Trophoblast cell (in vitro differentiated cells and primary cell): Measurements from ENCODE around the gene SUPT20HL1.

Experiments used
- DNase-seq, 2 donors: peaks; one replicate each; pipeline ENCODE4 v3.0.0-alpha.2; 2016
- H2AFZ ChIP-seq: 2 replicates; pipeline ENCODE4 v1.6.1; 2013; ENCODE audit warnings: low read length, moderate library complexity, mild to moderate bottlenecking; ENCODE audit not compliant: insufficient read depth, poor library complexity
- H2AK5ac ChIP-seq: 2 replicates; pipeline ENCODE4 v1.6.1; 2013; ENCODE audit warnings: mild to moderate bottlenecking, low read length
- H2BK120ac ChIP-seq: 2 replicates; pipeline ENCODE4 v1.6.1; 2013; ENCODE audit warnings: low read length, mild to moderate bottlenecking, moderate library complexity; ENCODE audit not compliant: insufficient read depth, poor library complexity
- H2BK12ac ChIP-seq: 2 replicates; pipeline ENCODE4 v1.6.1; 2013; ENCODE audit warnings: mild to moderate bottlenecking, low read length, moderate library complexity
- H2BK5ac ChIP-seq: 2 replicates; pipeline ENCODE4 v1.6.1; 2013; ENCODE audit warnings: low read length, low read depth, moderate library complexity, mild to moderate bottlenecking; ENCODE audit not compliant: poor library complexity
- H3K14ac ChIP-seq: 2 replicates; pipeline ENCODE4 v1.6.1; 2013; ENCODE audit warnings: mild to moderate bottlenecking, low read length
- H3K18ac ChIP-seq: 2 replicates; pipeline ENCODE4 v1.6.1; 2013; ENCODE audit warnings: mild to moderate bottlenecking, low read length
- H3K23ac ChIP-seq: 2 replicates; pipeline ENCODE4 v1.6.1; 2013; ENCODE audit warnings: low read length
- H3K27ac ChIP-seq: 2 replicates; pipeline ENCODE4 v1.5.1; 2013; ENCODE audit warnings: low read depth, mild to moderate bottlenecking, inconsistent platforms, low read length, moderate library complexity
- H3K27me3 ChIP-seq: 2 replicates; pipeline ENCODE4 v1.6.1; 2013; ENCODE audit warnings: inconsistent platforms, mild to moderate bottlenecking, low read length, moderate library complexity; ENCODE audit not compliant: insufficient read depth
- H3K36me3 ChIP-seq, 2 experiments: 1 replicate in 1 of 2; 2 replicates in 1 of 2; pipeline ENCODE4 v1.6.1; 2013; ENCODE audit warnings: low read length in 2 of 2, mild to moderate bottlenecking in 2 of 2, moderate library complexity in 1 of 2; ENCODE audit not compliant: insufficient read depth in 2 of 2, control insufficient read depth in 1 of 2
- H3K4ac ChIP-seq: 2 replicates; pipeline ENCODE4 v1.6.1; 2013; ENCODE audit warnings: low read depth, mild to moderate bottlenecking, low read length, moderate library complexity
- H3K4me1 ChIP-seq, 2 experiments: 1 replicate in 1 of 2; 2 replicates in 1 of 2; pipeline ENCODE4 v1.6.1; 2013; ENCODE audit warnings: low read length in 2 of 2, mild to moderate bottlenecking in 2 of 2, moderate library complexity in 1 of 2; ENCODE audit not compliant: insufficient read depth in 2 of 2, control insufficient read depth in 1 of 2
- H3K4me2 ChIP-seq: 2 replicates; pipeline ENCODE4 v1.6.1; 2013; ENCODE audit warnings: inconsistent platforms, mild to moderate bottlenecking, low read length, moderate library complexity
- H3K4me3 ChIP-seq: 2 replicates; pipeline ENCODE4 v1.5.1; 2013; ENCODE audit warnings: mild to moderate bottlenecking, low read depth, low read length, inconsistent platforms
- H3K79me1 ChIP-seq: one replicate; pipeline ENCODE4 v1.6.1; 2013; ENCODE audit warnings: low read length
- H3K79me2 ChIP-seq: 2 replicates; pipeline ENCODE4 v1.6.1; 2013; ENCODE audit warnings: low read length, mild to moderate bottlenecking; ENCODE audit not compliant: control insufficient read depth, insufficient read depth, poor library complexity
- H3K9ac ChIP-seq: 2 replicates; pipeline ENCODE4 v1.6.1; 2013; ENCODE audit warnings: mild to moderate bottlenecking, low read length
- H3K9me3 ChIP-seq: 2 replicates; pipeline ENCODE4 v1.6.1; 2013; ENCODE audit warnings: low read depth, mild to moderate bottlenecking, control low read depth, inconsistent platforms, low read length; ENCODE audit not compliant: insufficient read depth
- H4K12ac ChIP-seq: 2 replicates; pipeline ENCODE4 v1.6.1; 2013; ENCODE audit warnings: low read depth, mild to moderate bottlenecking, low read length, moderate library complexity
- H4K8ac ChIP-seq: 2 replicates; pipeline ENCODE4 v1.6.1; 2013; ENCODE audit warnings: low read depth, mild to moderate bottlenecking, low read length, moderate library complexity
- H4K91ac ChIP-seq: one replicate; pipeline ENCODE4 v1.6.1; 2013; ENCODE audit warnings: low read depth, mild to moderate bottlenecking, low read length, moderate library complexity
- WGBS: extraction: QIAGEN DNeasy Blood & Tissue Kit; methylation state at CpG from one replicate; pipeline ENCODE4 v1.1.7; 2013; ENCODE audit warnings: missing lambda C conversion rate; ENCODE audit not compliant: insufficient read length, insufficient coverage; ENCODE audit errors: extremely low coverage; 5-methylcytosine and 5-hydroxymethylcytosine counted together

SUPT20HL1 gene

DNA sequence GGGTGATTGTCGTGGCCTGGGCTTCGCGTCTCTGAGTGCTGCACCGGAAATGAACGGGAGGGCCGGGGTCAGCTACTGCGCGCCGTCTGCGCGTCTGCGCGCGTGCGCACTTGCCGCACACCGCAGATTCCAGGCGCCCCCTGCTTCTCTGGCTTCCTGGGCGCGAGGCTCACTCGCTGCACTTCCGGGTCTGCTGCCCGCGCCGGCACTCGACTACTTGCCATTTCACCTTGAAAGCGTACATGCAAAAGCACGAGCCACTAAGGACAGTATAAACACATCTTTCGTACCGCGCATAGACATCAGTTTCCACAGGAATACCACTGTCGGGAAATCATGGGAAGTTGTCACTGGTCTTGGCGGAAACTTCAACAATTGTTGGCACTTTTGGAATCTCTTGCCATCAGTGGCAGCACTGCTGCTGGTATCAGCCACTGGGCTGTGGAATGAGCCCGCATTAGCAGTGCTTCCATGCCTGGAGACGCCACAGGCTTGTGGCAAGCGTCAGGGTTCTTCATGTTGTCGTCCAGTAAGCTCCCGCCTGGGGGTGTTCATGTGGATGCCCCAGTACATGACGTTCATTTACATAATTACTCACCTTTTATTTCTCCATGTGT lies 46.3 kb upstream of the SUPT20HL1 start, which contains the start of gene SUPT20HL2:
Gene SUPT20HL2 (minus strand): TSS at position 51 of the 617 bp plus-strand sequence. CDS start 754 bp downstream, outside the sequence.
- Histone ChIP-seq H3K4me2 (no peak within 1 kb of the TSS), H2BK5ac (no peak within 1 kb of the TSS), H4K8ac (no peak within 1 kb of the TSS), H3K36me3 (no peaks in the 10 kb centered on the region), H4K12ac (no peak within 1 kb of the TSS), H3K27ac (no peak within 1 kb of the TSS), H2BK120ac (no peak within 1 kb of the TSS), H2AFZ (no peak within 1 kb of the TSS), H3K23ac (no peak within 1 kb of the TSS), H3K18ac (no peak within 1 kb of the TSS), H3K27me3 (no peaks in the 10 kb centered on the region), H3K79me2 (no peaks in the 10 kb centered on the region), H3K4me1 (no peaks in the 10 kb centered on the region), H2BK12ac (no peak within 1 kb of the TSS), H3K9me3 (no peaks in the 10 kb centered on the region), H3K4me3 (no peak within 1 kb of the TSS), H3K9ac (no peak within 1 kb of the TSS), H3K14ac (no peak within 1 kb of the TSS), H3K79me1 (no peaks in the 10 kb centered on the region), H3K4ac (no peak within 1 kb of the TSS), H4K91ac (no peak within 1 kb of the TSS), H2AK5ac (no peak within 1 kb of the TSS)
- no CpG with 5 or more reads among the region's 39 CpGs for WGBS
- DNase-seq: peak; percentile 74 to 86

DNA sequence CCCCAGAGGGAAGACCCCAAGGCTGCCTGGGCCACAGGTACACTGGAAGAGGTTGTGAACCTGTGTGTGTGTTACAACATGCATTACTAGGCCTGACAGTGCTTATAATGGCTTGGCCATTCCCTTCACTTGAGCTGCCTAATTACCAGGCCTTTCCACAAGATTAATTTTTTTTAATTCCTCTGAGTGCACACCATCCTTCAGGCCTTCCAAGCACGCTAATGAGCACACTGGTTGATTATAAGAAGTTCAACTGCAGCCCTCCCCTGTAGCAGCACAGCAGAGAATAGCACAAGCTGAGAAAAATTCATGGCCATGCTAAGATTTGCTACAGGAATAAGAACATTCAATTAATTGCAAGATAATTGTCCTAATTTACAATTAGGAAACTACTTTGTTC lies 44.3 kb upstream of the SUPT20HL1 start:
- H3K27me3 ChIP-seq: no peaks in the 10 kb centered on the region
- no peaks in the 10 kb centered on the region for H3K36me3 ChIP-seq
- H3K79me1 ChIP-seq: no peaks in the 10 kb centered on the region
- DNase-seq: no peak
- H2BK5ac ChIP-seq: no peak overlapping the region
- no peak overlapping the region for H3K4me2 ChIP-seq
- H2AK5ac ChIP-seq: no peak overlapping the region
- H4K91ac ChIP-seq: no peak overlapping the region
- H2BK12ac ChIP-seq: no peak overlapping the region
- no CpG with 5 or more reads among the region's 1 CpG for WGBS
- no peaks in the 10 kb centered on the region for H3K9me3 ChIP-seq
- no peak overlapping the region for H3K23ac ChIP-seq
- no peak overlapping the region for H4K8ac ChIP-seq
- H3K79me2 ChIP-seq: no peaks in the 10 kb centered on the region
- no peak overlapping the region for H3K18ac ChIP-seq
- H4K12ac ChIP-seq: no peak overlapping the region
- H3K14ac ChIP-seq: no peak overlapping the region
- H2AFZ ChIP-seq: no peak overlapping the region
- no peak overlapping the region for H3K27ac ChIP-seq
- no peak overlapping the region for H2BK120ac ChIP-seq
- H3K4me1 ChIP-seq: no peaks in the 10 kb centered on the region
- H3K4ac ChIP-seq: no peak overlapping the region
- no peak overlapping the region for H3K9ac ChIP-seq
- H3K4me3 ChIP-seq: no peak overlapping the region

DNA sequence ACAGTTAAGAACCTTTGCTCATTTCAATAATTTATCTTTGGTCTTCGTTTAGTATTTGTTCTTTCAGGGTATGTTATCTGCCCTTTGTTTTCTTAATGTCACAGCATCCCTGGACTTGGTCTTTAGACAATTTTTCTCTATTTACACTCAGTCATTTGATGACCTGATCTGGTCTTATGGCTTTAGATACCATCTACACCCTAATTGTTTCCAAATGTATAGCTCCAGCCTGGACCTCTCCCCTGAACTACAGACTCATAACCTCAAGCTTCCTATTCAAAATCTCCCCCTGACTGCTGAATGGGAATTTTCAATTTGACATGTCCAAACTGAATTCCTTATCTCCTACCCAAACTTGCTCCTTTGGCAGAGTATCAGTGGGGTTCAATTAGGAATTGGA lies 42.9 kb upstream of the SUPT20HL1 start:
- H4K8ac ChIP-seq: no peak overlapping the region
- H3K27ac ChIP-seq: no peak overlapping the region
- H3K79me1 ChIP-seq: no peaks in the 10 kb centered on the region
- H3K36me3 ChIP-seq: no peaks in the 10 kb centered on the region
- no peaks in the 10 kb centered on the region for H3K27me3 ChIP-seq
- H2BK120ac ChIP-seq: no peak overlapping the region
- no peak overlapping the region for H4K12ac ChIP-seq
- H3K23ac ChIP-seq: no peak overlapping the region
- H2BK12ac ChIP-seq: no peak overlapping the region
- no peak overlapping the region for H2AFZ ChIP-seq
- no peak overlapping the region for H3K9ac ChIP-seq
- no peak overlapping the region for H3K18ac ChIP-seq
- H3K79me2 ChIP-seq: no peaks in the 10 kb centered on the region
- no peak overlapping the region for H3K14ac ChIP-seq
- no peaks in the 10 kb centered on the region for H3K4me1 ChIP-seq
- H4K91ac ChIP-seq: no peak overlapping the region
- no peak for DNase-seq
- no peak overlapping the region for H2AK5ac ChIP-seq
- H3K4me2 ChIP-seq: no peak overlapping the region
- no peak overlapping the region for H3K4me3 ChIP-seq
- no peaks in the 10 kb centered on the region for H3K9me3 ChIP-seq
- H3K4ac ChIP-seq: no peak overlapping the region
- no CpG with 5 or more reads among the region's 1 CpG for WGBS
- no peak overlapping the region for H2BK5ac ChIP-seq

DNA sequence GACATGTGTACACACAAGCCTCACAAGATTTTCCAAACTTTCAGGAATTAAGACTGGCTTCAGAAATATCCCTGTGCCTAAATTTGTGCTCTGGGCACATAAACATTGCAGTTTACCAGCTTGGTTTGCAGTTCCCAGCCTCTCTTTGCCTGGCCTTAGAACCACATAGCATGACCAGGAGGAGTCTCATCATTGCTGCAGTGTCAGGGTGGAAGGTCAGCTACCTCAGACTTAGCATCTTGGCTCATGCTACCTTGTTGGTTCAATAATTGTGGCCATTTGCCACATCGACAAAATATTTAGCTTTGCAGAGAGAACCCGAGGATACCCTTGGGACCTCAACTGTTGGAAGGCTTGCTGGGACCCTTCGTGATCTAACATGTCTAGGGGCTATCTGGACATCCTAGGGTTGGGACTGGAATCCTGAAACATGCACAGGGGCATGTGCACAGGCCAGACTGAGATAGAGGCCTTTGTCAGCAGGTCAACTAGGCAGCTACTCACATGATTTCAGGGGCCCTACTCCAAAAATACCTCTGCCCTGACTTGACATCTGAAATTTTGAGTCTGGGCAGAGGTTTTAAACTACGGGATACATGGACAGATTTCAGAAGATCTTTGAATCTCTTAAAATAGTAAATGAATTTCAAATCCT lies 38.6 kb upstream of the SUPT20HL1 start:
- Histone ChIP-seq H3K4me2 (no peak overlapping the region), H3K4me3 (no peak overlapping the region), H2BK12ac (no peak overlapping the region), H2BK5ac (no peak overlapping the region), H3K9ac (no peak overlapping the region), H2AFZ (no peak overlapping the region), H2BK120ac (no peak overlapping the region), H3K14ac (no peak overlapping the region), H3K9me3 (no peaks in the 10 kb centered on the region), H3K27me3 (no peaks in the 10 kb centered on the region), H3K27ac (no peak overlapping the region), H3K79me1 (no peaks in the 10 kb centered on the region), H3K36me3 (no peaks in the 10 kb centered on the region), H4K91ac (no peak overlapping the region), H3K4me1 (no peaks in the 10 kb centered on the region), H3K4ac (no peak overlapping the region), H3K79me2 (no peaks in the 10 kb centered on the region), H2AK5ac (no peak overlapping the region), H3K23ac (no peak overlapping the region), H4K8ac (no peak overlapping the region), H4K12ac (no peak overlapping the region), H3K18ac (no peak overlapping the region)
- no CpG with 5 or more reads among the region's 4 CpGs for WGBS
- DNase-seq: no peak
